CD14-positive monocyte (primary cell): Measurements from ENCODE around the gene ASB12. TPM values are rescaled to one million over a fixed set of nuclear protein-coding genes. Genes with fewer than 3 reads are reported as not detected.

Experiments used
- DNase-seq, 3 donors: peaks; one replicate each; pipeline ENCODE4 v3.0.0-alpha.2; 2011 to 2022
- H2AFZ ChIP-seq: 2 replicates; pipeline ENCODE4 v1.6.0; 2012; ENCODE audit warnings: mild to moderate bottlenecking, low read depth, low read length, inconsistent platforms; ENCODE audit not compliant: insufficient read depth, poor library complexity, severe bottlenecking
- H3K27ac ChIP-seq, 2 donors: 1 replicate in 1 of 2; 2 replicates in 1 of 2; pipeline ENCODE4 v1.5.1; 2012 to 2013; ENCODE audit warnings: low read length in 2 of 2, control low read depth in 1 of 2, inconsistent platforms in 1 of 2, low read depth in 1 of 2, mild to moderate bottlenecking in 1 of 2
- H3K27me3 ChIP-seq, 2 donors: one replicate each; pipeline versions ENCODE4 v1.6.0 to v1.6.1; 2011 to 2013; ENCODE audit warnings: low read length in 2 of 2; ENCODE audit not compliant: control insufficient read depth in 2 of 2, insufficient read depth in 2 of 2
- H3K36me3 ChIP-seq, 2 donors: replicated peaks in 1 of 2; 1 replicate in 1 of 2; 2 replicates in 1 of 2; pipeline versions ENCODE4 v1.5.1 to v1.6.1; 2012 to 2013; ENCODE audit warnings: low read length in 2 of 2, control low read depth in 1 of 2, inconsistent platforms in 1 of 2, mild to moderate bottlenecking in 1 of 2; ENCODE audit not compliant: insufficient read depth in 2 of 2, control insufficient read depth in 1 of 2
- H3K4me1 ChIP-seq, 2 donors: 1 replicate in 1 of 2; 2 replicates in 1 of 2; pipeline versions ENCODE4 v1.5.1 to v1.6.1; 2012 to 2013; ENCODE audit warnings: low read length in 2 of 2, control low read depth in 1 of 2, inconsistent platforms in 1 of 2, mild to moderate bottlenecking in 1 of 2, moderate library complexity in 1 of 2; ENCODE audit not compliant: insufficient read depth in 2 of 2, control insufficient read depth in 1 of 2
- H3K4me2 ChIP-seq: replicated peaks from 2 replicates; pipeline ENCODE3; 2012; ENCODE audit warnings: low read length, moderate library complexity, mild to moderate bottlenecking; ENCODE audit not compliant: poor library complexity, severe bottlenecking; ENCODE audit errors: extremely low read depth
- H3K4me3 ChIP-seq, 3 experiments: fragments of 200-600 bp in 1 of 3; sonication (generic) in 1 of 3; replicated peaks in 1 of 3; 1 replicate in 2 of 3; 2 replicates in 1 of 3; pipeline ENCODE4 v1.5.1; 2011 to 2013; ENCODE audit warnings: low read length in 3 of 3, mild to moderate bottlenecking in 3 of 3, control low read depth in 2 of 3, low read depth in 2 of 3, inconsistent platforms in 1 of 3, moderate library complexity in 1 of 3
- H3K79me2 ChIP-seq: 2 replicates; pipeline ENCODE4 v1.6.0; 2012; ENCODE audit warnings: mild to moderate bottlenecking, control low read depth, inconsistent platforms, low read length, moderate library complexity; ENCODE audit not compliant: insufficient read depth
- H3K9ac ChIP-seq: 2 replicates; pipeline ENCODE4 v1.6.0; 2017; ENCODE audit warnings: low read length, mild to moderate bottlenecking; ENCODE audit not compliant: insufficient read depth, poor library complexity, severe bottlenecking
- H3K9me3 ChIP-seq, 2 donors: replicated peaks in 1 of 2; 1 replicate in 1 of 2; 2 replicates in 1 of 2; pipeline versions ENCODE4 v1.5.1 to v1.6.1; 2012 to 2013; ENCODE audit warnings: low read length in 2 of 2, control low read depth in 1 of 2; ENCODE audit not compliant: control insufficient read depth in 1 of 2, insufficient read depth in 1 of 2
- H4K20me1 ChIP-seq: 2 replicates; pipeline ENCODE4 v1.6.0; 2012; ENCODE audit warnings: mild to moderate bottlenecking, low read length, control low read depth, moderate library complexity; ENCODE audit not compliant: insufficient read depth
- H3K27ac Mint-ChIP-seq, 7 donors: one replicate each; pipeline ENCODE4 v1.8.0; 2020; ENCODE audit warnings: mild to moderate bottlenecking in 7 of 7, mixed read lengths in 7 of 7, moderate library complexity in 6 of 7, inconsistent platforms in 2 of 7
- H3K27me3 Mint-ChIP-seq, 3 donors: one replicate each; pipeline ENCODE4 v1.8.0; 2021 to 2022; ENCODE audit warnings: low read depth in 3 of 3, mild to moderate bottlenecking in 3 of 3, mixed read lengths in 3 of 3, moderate library complexity in 3 of 3, inconsistent platforms in 1 of 3
- H3K36me3 Mint-ChIP-seq, 2 donors: one replicate each; pipeline ENCODE4 v1.8.0; 2020; ENCODE audit warnings: mixed read lengths in 2 of 2, inconsistent platforms in 1 of 2, mild to moderate bottlenecking in 1 of 2
- H3K4me1 Mint-ChIP-seq: one replicate; pipeline ENCODE4 v1.8.0; 2020; ENCODE audit warnings: mild to moderate bottlenecking, mixed read lengths
- H3K4me3 Mint-ChIP-seq, 2 donors: one replicate each; pipeline ENCODE4 v1.8.0; 2020; ENCODE audit warnings: mild to moderate bottlenecking in 2 of 2, mixed read lengths in 2 of 2, moderate library complexity in 1 of 2
- H3K9me3 Mint-ChIP-seq, 7 donors: one replicate each; pipeline ENCODE4 v1.8.0; 2020 to 2022; ENCODE audit warnings: mixed read lengths in 7 of 7, mild to moderate bottlenecking in 6 of 7, moderate library complexity in 6 of 7, inconsistent platforms in 2 of 7
- intact Hi-C, 2 donors: fragments of 100-400 bp; cut with micrococcal nuclease; formaldehyde crosslinking; loops; one replicate each; pipeline versions ENCODE4 v1.15.0 to v1.15.1; 2023
- polyA plus RNA-seq, 3 donors: library from polyadenylated mRNA; depleted of rRNA in 1 of 3; unstranded in 2 of 3; stranded (reverse) in 1 of 3; fragments of 300-500 nt in 2 of 3; fragments of >200 nt in 1 of 3; fragmentation: Illumina TruSeq in 2 of 3; gene quantifications; 1 replicate in 2 of 3; 2 replicates in 1 of 3; pipeline ENCODE4 v1.2.3, GENCODE V29; 2012 to 2021
- small RNA-seq: library from RNA; depleted of rRNA; stranded (forward); fragments of <200 nt; gene quantifications from one replicate; pipeline ENCODE3, GENCODE V24; 2012; ENCODE audit warnings: low read depth; ENCODE audit not compliant: insufficient read length
- TF ChIP-seq, protein P1 (sequence below): fragments of 200-600 bp; IDR thresholded peaks from one replicate; pipeline ENCODE4 v1.8.0; 2022; ENCODE audit warnings: antibody characterized with exemption, mild to moderate bottlenecking

ASB12 gene
- polyA plus RNA-seq, 3 donors, result not detected

DNA sequence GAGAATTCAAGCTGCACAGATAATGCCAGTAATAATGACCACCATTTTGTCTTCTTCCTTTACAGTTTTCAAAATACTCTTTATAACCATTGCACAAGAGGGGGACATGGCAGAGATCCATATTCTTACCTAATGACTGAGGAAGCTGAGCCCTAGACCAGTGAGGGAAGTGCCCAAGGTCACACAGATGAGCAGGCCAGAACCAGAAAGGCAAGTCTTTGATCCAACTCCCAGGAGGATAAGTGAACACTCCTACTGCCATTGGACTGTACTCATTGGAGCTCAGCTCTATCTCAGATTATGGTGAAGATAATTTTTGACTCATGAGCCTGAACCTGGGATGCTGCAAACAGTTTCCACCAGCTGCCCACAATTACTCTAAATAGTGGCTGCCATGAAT, 53.5 kb downstream of the ASB12 start:
- no peak overlapping the region for H3K4me3 Mint-ChIP-seq
- H3K27ac Mint-ChIP-seq, result no peak overlapping the region
- H3K4me1 Mint-ChIP-seq, result no peaks in the 10 kb centered on the region
- intact Hi-C loops, result no loop called here
- Histone ChIP-seq H3K27ac (no peak overlapping the region), H4K20me1 (no peaks in the 10 kb centered on the region), H3K4me1 (no peaks in the 10 kb centered on the region), H3K9me3 (no peaks in the 10 kb centered on the region), H3K4me2 (no peak overlapping the region), H2AFZ (no peak overlapping the region), H3K4me3 (no peak overlapping the region), H3K9ac (no peak overlapping the region), H3K27me3 (no peaks in the 10 kb centered on the region), H3K79me2 (no peaks in the 10 kb centered on the region), H3K36me3 (no peaks in the 10 kb centered on the region)
- H3K27me3 Mint-ChIP-seq, result no peaks in the 10 kb centered on the region
- H3K9me3 Mint-ChIP-seq, result peaks cover 0 to 6% (median 0%) of the 10 kb centered on the region in 7 donors
- TF ChIP-seq, protein P1, sequence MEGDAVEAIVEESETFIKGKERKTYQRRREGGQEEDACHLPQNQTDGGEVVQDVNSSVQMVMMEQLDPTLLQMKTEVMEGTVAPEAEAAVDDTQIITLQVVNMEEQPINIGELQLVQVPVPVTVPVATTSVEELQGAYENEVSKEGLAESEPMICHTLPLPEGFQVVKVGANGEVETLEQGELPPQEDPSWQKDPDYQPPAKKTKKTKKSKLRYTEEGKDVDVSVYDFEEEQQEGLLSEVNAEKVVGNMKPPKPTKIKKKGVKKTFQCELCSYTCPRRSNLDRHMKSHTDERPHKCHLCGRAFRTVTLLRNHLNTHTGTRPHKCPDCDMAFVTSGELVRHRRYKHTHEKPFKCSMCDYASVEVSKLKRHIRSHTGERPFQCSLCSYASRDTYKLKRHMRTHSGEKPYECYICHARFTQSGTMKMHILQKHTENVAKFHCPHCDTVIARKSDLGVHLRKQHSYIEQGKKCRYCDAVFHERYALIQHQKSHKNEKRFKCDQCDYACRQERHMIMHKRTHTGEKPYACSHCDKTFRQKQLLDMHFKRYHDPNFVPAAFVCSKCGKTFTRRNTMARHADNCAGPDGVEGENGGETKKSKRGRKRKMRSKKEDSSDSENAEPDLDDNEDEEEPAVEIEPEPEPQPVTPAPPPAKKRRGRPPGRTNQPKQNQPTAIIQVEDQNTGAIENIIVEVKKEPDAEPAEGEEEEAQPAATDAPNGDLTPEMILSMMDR, result no peak
- no peak for DNase-seq
- no peaks in the 10 kb centered on the region for H3K36me3 Mint-ChIP-seq

Small RNAs within 50 kb of the gene (small RNA-seq; reads per million reads assigned to genes)
- gene RN7SL799P, result not detected

Other genes with a start within 250 kb of the ASB12 start
- under 1 TPM; 0.02 to 0.97 (median 0.03) TPM for gene AMER1, start 24.9 kb downstream of the ASB12 start, polyA plus RNA-seq
- gene MTMR8, start 164.8 kb upstream of the ASB12 start, polyA plus RNA-seq, result 1 to 10 TPM in 1 of 3 donors, under 1 TPM in 2; 0.19 to 1.1 (median 0.51) TPM